Tibial nerve (tissue), 4 donors: ENCODE measurements around the gene MAMLD1.

Experiments used
- EP300 ChIP-seq, 2 donors: sonication (generic); formaldehyde crosslinking; IDR thresholded peaks; one replicate each; pipeline ENCODE4 v1.6.1; 2017; ENCODE audit warnings: antibody characterized with exemption in 2 of 2, mild to moderate bottlenecking in 1 of 2
- POLR2A ChIP-seq, 2 donors: fragments of 450-650 bp; IDR thresholded peaks; one replicate each; pipeline ENCODE4 v1.6.1; 2017; ENCODE audit warnings: antibody characterized with exemption in 2 of 2, mild to moderate bottlenecking in 2 of 2, moderate library complexity in 2 of 2
- TF ChIP-seq, protein P1 (sequence below), 5 experiments: fragments of 200-600 bp in 3 of 5; fragments of 450-650 bp in 2 of 5; sonication (generic) in 3 of 5; IDR thresholded peaks; one replicate each; pipeline ENCODE4 v1.5.1; 2016 to 2019; ENCODE audit warnings: antibody characterized with exemption in 5 of 5, mild to moderate bottlenecking in 3 of 5, moderate library complexity in 2 of 5

DNA sequence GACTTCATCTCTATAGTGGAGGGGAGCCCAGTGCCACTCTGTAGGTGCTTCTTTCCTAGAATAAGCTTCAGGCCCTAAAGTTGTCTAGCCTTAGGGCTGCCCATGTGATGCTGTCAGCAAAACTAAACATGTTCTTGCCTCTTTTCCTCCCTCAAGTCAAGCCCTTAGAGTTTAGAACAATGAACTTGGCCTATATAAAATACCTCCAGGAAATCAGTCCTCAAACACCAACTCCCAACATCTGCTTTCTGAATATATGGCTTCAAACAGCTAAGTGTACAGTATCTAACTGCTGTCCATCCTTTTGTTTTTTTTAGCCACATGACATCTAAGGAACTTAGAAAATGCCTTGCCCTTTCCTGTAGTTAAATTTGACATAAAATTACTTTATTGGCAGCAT lies 91.0 kb downstream of the MAMLD1 start:
- no peak for TF ChIP-seq POLR2A (IDR thresholded peaks at IDR 0.05)
- TF ChIP-seq, protein P1, sequence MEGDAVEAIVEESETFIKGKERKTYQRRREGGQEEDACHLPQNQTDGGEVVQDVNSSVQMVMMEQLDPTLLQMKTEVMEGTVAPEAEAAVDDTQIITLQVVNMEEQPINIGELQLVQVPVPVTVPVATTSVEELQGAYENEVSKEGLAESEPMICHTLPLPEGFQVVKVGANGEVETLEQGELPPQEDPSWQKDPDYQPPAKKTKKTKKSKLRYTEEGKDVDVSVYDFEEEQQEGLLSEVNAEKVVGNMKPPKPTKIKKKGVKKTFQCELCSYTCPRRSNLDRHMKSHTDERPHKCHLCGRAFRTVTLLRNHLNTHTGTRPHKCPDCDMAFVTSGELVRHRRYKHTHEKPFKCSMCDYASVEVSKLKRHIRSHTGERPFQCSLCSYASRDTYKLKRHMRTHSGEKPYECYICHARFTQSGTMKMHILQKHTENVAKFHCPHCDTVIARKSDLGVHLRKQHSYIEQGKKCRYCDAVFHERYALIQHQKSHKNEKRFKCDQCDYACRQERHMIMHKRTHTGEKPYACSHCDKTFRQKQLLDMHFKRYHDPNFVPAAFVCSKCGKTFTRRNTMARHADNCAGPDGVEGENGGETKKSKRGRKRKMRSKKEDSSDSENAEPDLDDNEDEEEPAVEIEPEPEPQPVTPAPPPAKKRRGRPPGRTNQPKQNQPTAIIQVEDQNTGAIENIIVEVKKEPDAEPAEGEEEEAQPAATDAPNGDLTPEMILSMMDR (IDR thresholded peaks at IDR 0.05): no peak
- TF ChIP-seq EP300 (IDR thresholded peaks at IDR 0.05): no peak
